NCI-H1105 (cell line): ENCODE results near the gene C4BPB.

Source experiments
- DNase-seq: peaks from one replicate; lab custom pipeline; 2025; lab: John Stamatoyannopoulos, UW

Gene C4BPB

DNA sequence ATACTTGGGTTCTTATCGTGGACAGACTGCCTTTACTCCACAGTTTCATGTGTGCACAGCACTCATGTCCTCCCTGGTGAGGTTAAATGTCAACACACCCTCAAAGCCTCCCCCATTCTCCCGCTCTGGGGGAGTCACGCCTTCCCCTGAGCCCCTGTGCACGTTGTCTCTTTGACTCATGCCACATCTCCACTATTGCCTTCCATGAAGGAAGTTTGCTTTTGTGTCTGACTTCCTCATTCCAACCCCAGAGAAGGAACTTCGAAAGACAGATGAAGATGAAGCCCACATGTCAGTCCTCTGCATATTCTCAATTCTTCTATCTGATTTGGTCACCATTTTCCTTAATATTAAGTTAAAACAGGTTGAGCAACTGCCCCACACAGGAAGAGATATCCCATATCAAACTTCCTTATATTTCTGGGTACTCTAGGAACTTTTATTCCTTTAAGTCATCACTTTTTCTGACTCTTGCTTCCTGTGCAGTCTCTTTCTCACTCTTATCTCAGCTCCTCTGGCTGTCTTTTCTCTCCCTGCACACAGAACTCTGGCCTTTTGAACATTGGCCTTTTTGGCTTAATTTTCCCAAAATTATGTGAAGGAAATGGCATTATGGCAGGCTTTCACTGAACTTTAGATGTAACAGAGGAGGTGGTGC, 56.9 kb downstream of the C4BPB start:
- DNase-seq = no peak
